ENCODE results near the gene SACS. TPM values are rescaled to one million over a fixed set of nuclear protein-coding genes. Genes with fewer than 3 reads are reported as not detected.

The SACS gene
- total and polyA plus RNA-seq, 2 donors (not counting 1 experiment from before 2014, with no cell fraction given) = 6.8 to 21.4 TPM

DNA sequence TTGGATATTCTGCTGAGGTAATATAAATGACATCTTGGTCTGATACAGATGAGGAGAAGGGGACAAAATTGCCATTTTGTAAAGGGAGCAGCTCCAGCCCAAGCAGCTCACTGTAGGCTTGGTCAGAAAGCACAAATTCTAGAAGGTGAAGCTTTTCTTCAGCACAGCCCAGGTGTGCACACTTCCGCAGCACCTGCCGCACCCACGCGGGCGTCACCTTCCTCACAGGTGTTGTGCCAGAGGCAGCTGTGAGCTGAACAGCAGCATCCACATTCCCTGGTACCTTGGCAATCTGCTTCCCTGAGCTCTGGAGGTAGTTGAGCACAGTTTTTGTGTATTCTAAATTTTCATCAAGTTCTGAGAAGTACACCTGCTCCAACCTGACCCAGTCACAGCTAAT, 79.0 kb downstream of the SACS start:
- Mint-ChIP-seq H3K27ac (no peak overlapping the region), H3K4me1 (peaks cover 2% of the 10 kb centered on the region), H3K27me3 (no peaks in the 10 kb centered on the region), H3K9me3 (ENCODE audit: insufficient read depth) (no peaks in the 10 kb centered on the region), H3K4me3 (no peak overlapping the region)
- TF ChIP-seq EZH2 (IDR thresholded peaks at IDR 0.05; ENCODE audit: borderline replicate concordance, insufficient read depth, low read depth, low read length, poor library complexity, severe bottlenecking) = no peak
- TF ChIP-seq, protein P1, sequence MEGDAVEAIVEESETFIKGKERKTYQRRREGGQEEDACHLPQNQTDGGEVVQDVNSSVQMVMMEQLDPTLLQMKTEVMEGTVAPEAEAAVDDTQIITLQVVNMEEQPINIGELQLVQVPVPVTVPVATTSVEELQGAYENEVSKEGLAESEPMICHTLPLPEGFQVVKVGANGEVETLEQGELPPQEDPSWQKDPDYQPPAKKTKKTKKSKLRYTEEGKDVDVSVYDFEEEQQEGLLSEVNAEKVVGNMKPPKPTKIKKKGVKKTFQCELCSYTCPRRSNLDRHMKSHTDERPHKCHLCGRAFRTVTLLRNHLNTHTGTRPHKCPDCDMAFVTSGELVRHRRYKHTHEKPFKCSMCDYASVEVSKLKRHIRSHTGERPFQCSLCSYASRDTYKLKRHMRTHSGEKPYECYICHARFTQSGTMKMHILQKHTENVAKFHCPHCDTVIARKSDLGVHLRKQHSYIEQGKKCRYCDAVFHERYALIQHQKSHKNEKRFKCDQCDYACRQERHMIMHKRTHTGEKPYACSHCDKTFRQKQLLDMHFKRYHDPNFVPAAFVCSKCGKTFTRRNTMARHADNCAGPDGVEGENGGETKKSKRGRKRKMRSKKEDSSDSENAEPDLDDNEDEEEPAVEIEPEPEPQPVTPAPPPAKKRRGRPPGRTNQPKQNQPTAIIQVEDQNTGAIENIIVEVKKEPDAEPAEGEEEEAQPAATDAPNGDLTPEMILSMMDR (IDR thresholded peaks at IDR 0.05) = no peak
- H3K4me2 ChIP-seq (replicated peaks; ENCODE audit: low read depth, low read length, poor library complexity, severe bottlenecking) = no peak overlapping the region
- no peak overlapping the region for H3K27ac ChIP-seq (ENCODE audit: low read length in 2 of 2)
- ChIA-PET CTCF (interaction anchor here (1.2 kb wide), 1 partner anchor 69 kb away, joined by 3 read pairs; no protein-coding TSS in a partner anchor), POLR2A (no interaction called here)
- WGBS (ENCODE audit: insufficient coverage) = 100% methylated on average over 5 of the region's 5 CpGs
- DNase-seq (no peak), ATAC-seq (ENCODE audit: low read depth) (no peak)
- no peak overlapping the region for H3K9ac ChIP-seq (ENCODE audit: low read length)
- H3K4me3 ChIP-seq (ENCODE audit: control extremely low read depth in 1 of 5, extremely low read depth in 1 of 5, insufficient read depth in 1 of 5, low read depth in 2 of 5, low read length in 4 of 5) = no peak overlapping the region
- H3K27me3 ChIP-seq (replicated peaks in 1 of 4; ENCODE audit: control extremely low read depth in 1 of 4, control insufficient read depth in 3 of 4, insufficient read depth in 4 of 4, low read length in 3 of 4) = no peaks in the 10 kb centered on the region
- H3K36me3 ChIP-seq (replicated peaks in 1 of 2; ENCODE audit: control extremely low read depth in 1 of 2, control insufficient read depth in 1 of 2, extremely low read depth in 1 of 2, insufficient read depth in 2 of 2, low read length in 1 of 2) = peaks cover 4 to 45% of the 10 kb centered on the region in 2 experiments
- no peaks in the 10 kb centered on the region for H3K9me3 ChIP-seq (ENCODE audit: control extremely low read depth in 1 of 3, control insufficient read depth in 2 of 3, insufficient read depth in 1 of 3, low read length in 2 of 3)
- H3K4me1 ChIP-seq (ENCODE audit: control insufficient read depth in 2 of 2, insufficient read depth in 2 of 2, low read length in 2 of 2) = no peaks in the 10 kb centered on the region
- intact Hi-C loops (cut with micrococcal nuclease) = no loop called here
- no peak overlapping the region for H2AFZ ChIP-seq (ENCODE audit: insufficient read depth, low read depth, low read length, poor library complexity, severe bottlenecking)
- H4K20me1 ChIP-seq (ENCODE audit: control insufficient read depth, insufficient read depth, low read length, poor library complexity, severe bottlenecking) = no peaks in the 10 kb centered on the region
- H3K79me2 ChIP-seq (ENCODE audit: control insufficient read depth, insufficient read depth, low read length) = no peaks in the 10 kb centered on the region

DNA sequence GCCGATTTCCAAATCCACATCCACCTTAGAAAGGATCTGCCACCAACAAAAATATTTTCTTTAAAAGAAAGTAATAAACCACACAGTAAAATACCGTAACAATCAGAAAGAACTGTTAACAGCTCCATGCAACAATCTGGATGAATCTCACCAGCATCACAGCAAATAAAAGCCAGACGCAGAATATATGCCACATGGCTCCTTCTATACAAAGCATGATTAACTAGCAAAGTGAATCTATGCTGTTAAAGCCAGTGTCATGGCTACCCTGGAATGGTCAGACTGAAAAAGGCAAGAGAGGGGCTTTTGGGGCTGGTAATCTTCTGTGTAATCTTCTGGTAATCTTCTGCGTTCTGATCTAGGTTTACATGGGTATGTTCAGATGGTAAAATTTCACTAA, 81.3 kb downstream of the SACS start:
- TF ChIP-seq, protein P1 (IDR thresholded peaks at IDR 0.05) = no peak
- no peak for TF ChIP-seq EZH2 (IDR thresholded peaks at IDR 0.05; ENCODE audit: borderline replicate concordance, insufficient read depth, low read depth, low read length, poor library complexity, severe bottlenecking)
- 100% methylated on average over 3 of the region's 4 CpGs for WGBS (ENCODE audit: insufficient coverage)
- ATAC-seq (ENCODE audit: low read depth) = no peak
- Histone ChIP-seq H3K4me1 (ENCODE audit: control insufficient read depth in 2 of 2, insufficient read depth in 2 of 2, low read length in 2 of 2) (no peaks in the 10 kb centered on the region), H4K20me1 (ENCODE audit: control insufficient read depth, insufficient read depth, low read length, poor library complexity, severe bottlenecking) (no peaks in the 10 kb centered on the region), H3K36me3 (replicated peaks in 1 of 2; ENCODE audit: control extremely low read depth in 1 of 2, control insufficient read depth in 1 of 2, extremely low read depth in 1 of 2, insufficient read depth in 2 of 2, low read length in 1 of 2) (peaks cover 5 to 47% of the 10 kb centered on the region in 2 experiments), H3K9me3 (ENCODE audit: control extremely low read depth in 1 of 3, control insufficient read depth in 2 of 3, insufficient read depth in 1 of 3, low read length in 2 of 3) (no peaks in the 10 kb centered on the region), H2AFZ (ENCODE audit: insufficient read depth, low read depth, low read length, poor library complexity, severe bottlenecking) (no peak overlapping the region), H3K4me3 (ENCODE audit: control extremely low read depth in 1 of 5, extremely low read depth in 1 of 5, insufficient read depth in 1 of 5, low read depth in 2 of 5, low read length in 4 of 5) (no peak overlapping the region), H3K9ac (ENCODE audit: low read length) (no peak overlapping the region), H3K4me2 (replicated peaks; ENCODE audit: low read depth, low read length, poor library complexity, severe bottlenecking) (no peak overlapping the region), H3K27me3 (replicated peaks in 1 of 4; ENCODE audit: control extremely low read depth in 1 of 4, control insufficient read depth in 3 of 4, insufficient read depth in 4 of 4, low read length in 3 of 4) (no peaks in the 10 kb centered on the region), H3K27ac (ENCODE audit: low read length in 2 of 2) (no peak overlapping the region), H3K79me2 (ENCODE audit: control insufficient read depth, insufficient read depth, low read length) (no peaks in the 10 kb centered on the region)
- ChIA-PET CTCF (no interaction called here), POLR2A (no interaction called here)
- H3K4me1 Mint-ChIP-seq = peaks cover 2% of the 10 kb centered on the region
- no peaks in the 10 kb centered on the region for H3K9me3 Mint-ChIP-seq (ENCODE audit: insufficient read depth)
- DNase-seq = no peak
- intact Hi-C loops (cut with micrococcal nuclease) = no loop called here
- H3K27me3 Mint-ChIP-seq = no peaks in the 10 kb centered on the region
- H3K4me3 Mint-ChIP-seq = no peak overlapping the region
- H3K27ac Mint-ChIP-seq = no peak overlapping the region
